Heart right ventricle (tissue), 16 donors: ENCODE data around the gene VPS8. TPM values are rescaled to one million over a fixed set of nuclear protein-coding genes. Genes with fewer than 3 reads are reported as not detected.

ENCODE experiments used
- ATAC-seq, 8 donors: fragments of 200-7000 bp; cut with Tn5 transposase; one replicate each; pipeline ENCODE4 v1.9.1; 2020; ENCODE audit warnings: mild to moderate bottlenecking in 8 of 8, moderate library complexity in 8 of 8, moderate number of reproducible peaks in 1 of 8
- DNase-seq, 2 donors: peaks; one replicate each; pipeline ENCODE4 v3.0.0-alpha.2; 2020
- H3K27ac ChIP-seq, 10 donors: fragments of 200-600 bp; sonication (generic) in 2 of 10; one replicate each; pipeline versions ENCODE4 v1.5.0 to v1.8.0; 2020 to 2022; ENCODE audit warnings: mild to moderate bottlenecking in 3 of 10
- H3K27me3 ChIP-seq, 7 donors: fragments of 200-600 bp; one replicate each; pipeline ENCODE4 v1.8.0; 2021 to 2022; ENCODE audit warnings: mild to moderate bottlenecking in 2 of 7
- H3K36me3 ChIP-seq, 9 donors: fragments of 200-600 bp; sonication (generic) in 1 of 9; one replicate each; pipeline versions ENCODE4 v1.5.0 to v1.8.0; 2020 to 2022; ENCODE audit warnings: mild to moderate bottlenecking in 2 of 9
- H3K4me1 ChIP-seq, 9 donors: fragments of 200-600 bp; sonication (generic) in 1 of 9; one replicate each; pipeline versions ENCODE4 v1.5.0 to v1.8.0; 2020 to 2022; ENCODE audit warnings: mild to moderate bottlenecking in 4 of 9
- H3K4me3 ChIP-seq, 10 donors: fragments of 200-600 bp; sonication (generic) in 2 of 10; one replicate each; pipeline versions ENCODE4 v1.5.0 to v1.8.0; 2020 to 2022; ENCODE audit warnings: mild to moderate bottlenecking in 7 of 10, moderate library complexity in 2 of 10
- H3K9me3 ChIP-seq, 11 donors: fragments of 200-600 bp in 10 of 11; sonication (generic) in 2 of 11; one replicate each; pipeline versions ENCODE4 v1.5.0 to v1.8.0; 2013 to 2022; ENCODE audit warnings: mild to moderate bottlenecking in 2 of 11, control low read depth in 1 of 11, moderate library complexity in 1 of 11
- CTCF ChIP-seq, 9 donors: fragments of 200-600 bp; sonication (generic) in 2 of 9; IDR thresholded peaks; one replicate each; pipeline versions ENCODE4 v1.5.0 to v1.8.0; 2021 to 2022; ENCODE audit warnings: antibody characterized with exemption in 9 of 9, mild to moderate bottlenecking in 5 of 9, moderate library complexity in 1 of 9
- WGBS, 2 donors: extraction: QIAGEN DNeasy Blood & Tissue Kit; methylation state at CpG; one replicate each; pipeline ENCODE4 v1.1.7; 2013; ENCODE audit warnings: inconsistent platforms in 1 of 2; 5-methylcytosine and 5-hydroxymethylcytosine counted together
- intact Hi-C, 10 donors: fragments of 100-400 bp; cut with DNase I; formaldehyde crosslinking; loops; one replicate each; pipeline versions ENCODE4 v1.11.1 to v1.14.2; 2022
- polyA plus RNA-seq, 2 donors: library from polyadenylated mRNA; stranded (reverse); fragments of 200-250 nt; gene quantifications; one replicate each; pipeline ENCODE4 v1.2.3, GENCODE V29; 2013
- total RNA-seq, 10 donors: library from RNA; stranded (reverse); fragmentation: NEBNext Ultra II Directional in 3 of 10; extraction: Animal tissue kit (Norgen Biotek cat#: 25700) in 3 of 10; gene quantifications; one replicate each; pipeline versions ENCODE4 v1.2.1 to v1.2.4, GENCODE V29; 2021 to 2023
- donor health status: Arrhythmogenic right ventricular cardiomyopathy.
- donor health status: ischemic (EF 13 %, LVEDD 7.1; RV severe dilation, severe dysfunction).
- donor health status: healthy with polysubstance abuse.
- donor health status: DM: no; HTN: yes; CAD: no.
- donor health status: DM: no; HTN: no; CAD: no.
- donor health status: ischemic (EF 25% LVEDD 6.9; RV normal size, moderate dysfunction).
- donor health status: ischemic (EF 25% LVEDD 5.7; RV mildly dilated, moderate dysfunction).
- donor health status: healthy.
- donor health status: DM: yes; HTN: yes; CAD: no.
- donor health status: Ischemic cardiomyopathy.
- donor health status: ischemic (EF 35%, LVEDD 5.7; RV mildly dilated, moderate dysfunction).
- donor health status: nonischemic (EF 11% LVEDD 7.7; RV severe dilation, severe dysfunction).
- donor health status: DM: yes; HTN: yes; CAD: no.
- donor health status: PGD.
- donor health status: ischemic (EF 29% LVEDD 5.4; RV normal size, mild dysfunction).
- donor health status: nonischemic (EF 23%, LVEDD 6.1; RV moderate dilation, normal function).

Gene VPS8
- total and polyA plus RNA-seq, 12 donors, result 11.1 to 123 (median 80.6) TPM

DNA sequence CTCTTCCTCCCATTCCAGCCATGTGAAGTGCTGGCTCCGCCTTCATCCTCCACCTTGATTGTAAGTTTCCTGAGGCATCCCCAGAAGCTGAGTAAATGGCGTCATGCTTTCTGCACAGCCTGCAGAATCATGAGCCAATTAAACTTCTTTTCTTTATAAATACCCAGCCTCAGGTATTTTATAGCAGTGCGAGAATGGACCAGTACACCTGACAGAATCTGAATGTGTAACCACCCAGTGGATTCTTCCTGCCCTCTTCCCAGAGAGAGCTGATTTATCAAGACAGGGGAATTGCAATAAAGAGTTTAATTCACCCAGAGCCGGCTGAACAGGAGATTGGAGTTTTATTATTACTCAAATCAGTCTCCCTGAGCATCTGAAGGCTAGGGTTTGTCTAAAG lies 254.3 kb downstream of the VPS8 start:
- TF ChIP-seq CTCF (IDR thresholded peaks at IDR 0.05), result no peak
- intact Hi-C loops, result no loop called here
- Histone ChIP-seq H3K27ac (no peak overlapping the region), H3K36me3 (no peaks in the 10 kb centered on the region), H3K9me3 (no peaks in the 10 kb centered on the region), H3K4me3 (no peak overlapping the region), H3K27me3 (no peaks in the 10 kb centered on the region), H3K4me1 (peaks cover 0 to 10% (median 0%) of the 10 kb centered on the region in 9 donors)
- no peak for DNase-seq
- no peak for ATAC-seq
- WGBS, 2 donors, result 94 to 97% methylated on average over 4 of the region's 4 CpGs

GRCh38 chr3:185067173-185067572 lies 255.2 kb downstream of the VPS8 start:
- Histone ChIP-seq H3K9me3 (no peaks in the 10 kb centered on the region), H3K27ac (no peak overlapping the region), H3K27me3 (no peaks in the 10 kb centered on the region), H3K4me3 (no peak overlapping the region), H3K4me1 (peaks cover 0 to 10% (median 0%) of the 10 kb centered on the region in 9 donors), H3K36me3 (no peaks in the 10 kb centered on the region)
- intact Hi-C loops, result no loop called here
- DNase-seq (no peak), ATAC-seq (no peak)
- no peak for TF ChIP-seq CTCF (IDR thresholded peaks at IDR 0.05)
- 94 to 96% methylated on average over 11 of the region's 11 CpGs for WGBS, 2 donors

GRCh38 chr3:185069037-185070030 lies 257.4 kb downstream of the VPS8 start:
- Histone ChIP-seq H3K27me3 (no peaks in the 10 kb centered on the region), H3K27ac (no peak overlapping the region), H3K4me3 (no peak overlapping the region), H3K36me3 (no peaks in the 10 kb centered on the region), H3K4me1 (peaks cover 0 to 10% (median 0%) of the 10 kb centered on the region in 9 donors), H3K9me3 (no peaks in the 10 kb centered on the region)
- intact Hi-C loops, result no loop called here
- DNase-seq, result no peak
- no peak for ATAC-seq
- TF ChIP-seq CTCF (IDR thresholded peaks at IDR 0.05), result no peak
- 83 to 84% methylated on average over 28 of the region's 28 CpGs for WGBS, 2 donors

- DNase-seq, result no peak
- TF ChIP-seq CTCF (IDR thresholded peaks at IDR 0.05), result peak in 5 of 9 donors; percentile 25 to 43 (median 36)
- WGBS, 2 donors, result 73 to 76% methylated on average over 22 of the region's 22 CpGs
- H3K27me3 ChIP-seq, result no peaks in the 10 kb centered on the region
- peaks cover 0 to 10% (median 0%) of the 10 kb centered on the region in 9 donors for H3K4me1 ChIP-seq
- H3K9me3 ChIP-seq, result no peaks in the 10 kb centered on the region
- no peak overlapping the region for H3K4me3 ChIP-seq
- peak in 7 of 8 donors; percentile 54 to 74 (median 66) for ATAC-seq
- H3K36me3 ChIP-seq, result no peaks in the 10 kb centered on the region
- H3K27ac ChIP-seq, result no peak overlapping the region
- intact Hi-C loops, result no loop called here
Measured at GRCh38 chr3:185070491-185071286, 258.7 kb downstream of the VPS8 start.
